Retinal pigment epithelial cell (primary cell): ENCODE data around the gene PPM1M.

Experiments
- DNase-seq: peaks from one replicate; pipeline ENCODE4 v3.0.0-alpha.2; 2010; ENCODE audit warnings: low read depth
- H3K4me3 ChIP-seq: 2 replicates; pipeline ENCODE4 v1.5.1; 2011; ENCODE audit warnings: mild to moderate bottlenecking, low read length, control low read depth, moderate library complexity
- TF ChIP-seq, protein P1 (sequence below): conservative IDR thresholded peaks from 2 replicates; pipeline ENCODE4 v1.5.1; 2011; ENCODE audit warnings: low read depth, low read length, control low read depth, inconsistent platforms

The PPM1M gene

DNA sequence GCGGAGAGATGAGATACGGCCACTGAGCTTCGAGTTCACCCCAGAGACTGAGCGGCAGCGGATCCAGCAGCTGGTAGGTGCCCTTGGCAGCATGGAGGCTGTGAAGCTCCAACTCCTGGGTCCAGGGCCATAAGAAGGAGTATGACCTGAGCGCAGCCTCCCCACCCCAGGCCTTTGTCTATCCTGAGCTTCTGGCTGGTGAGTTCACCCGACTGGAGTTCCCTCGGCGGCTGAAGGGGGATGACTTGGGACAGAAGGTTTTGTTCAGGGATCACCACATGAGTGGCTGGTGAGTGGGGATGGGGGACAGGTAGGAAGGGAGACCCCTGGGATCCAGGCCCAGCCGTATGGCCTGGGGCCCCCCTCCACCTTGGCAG lies 2.6 kb downstream of the PPM1M start:
- TF ChIP-seq, protein P1, sequence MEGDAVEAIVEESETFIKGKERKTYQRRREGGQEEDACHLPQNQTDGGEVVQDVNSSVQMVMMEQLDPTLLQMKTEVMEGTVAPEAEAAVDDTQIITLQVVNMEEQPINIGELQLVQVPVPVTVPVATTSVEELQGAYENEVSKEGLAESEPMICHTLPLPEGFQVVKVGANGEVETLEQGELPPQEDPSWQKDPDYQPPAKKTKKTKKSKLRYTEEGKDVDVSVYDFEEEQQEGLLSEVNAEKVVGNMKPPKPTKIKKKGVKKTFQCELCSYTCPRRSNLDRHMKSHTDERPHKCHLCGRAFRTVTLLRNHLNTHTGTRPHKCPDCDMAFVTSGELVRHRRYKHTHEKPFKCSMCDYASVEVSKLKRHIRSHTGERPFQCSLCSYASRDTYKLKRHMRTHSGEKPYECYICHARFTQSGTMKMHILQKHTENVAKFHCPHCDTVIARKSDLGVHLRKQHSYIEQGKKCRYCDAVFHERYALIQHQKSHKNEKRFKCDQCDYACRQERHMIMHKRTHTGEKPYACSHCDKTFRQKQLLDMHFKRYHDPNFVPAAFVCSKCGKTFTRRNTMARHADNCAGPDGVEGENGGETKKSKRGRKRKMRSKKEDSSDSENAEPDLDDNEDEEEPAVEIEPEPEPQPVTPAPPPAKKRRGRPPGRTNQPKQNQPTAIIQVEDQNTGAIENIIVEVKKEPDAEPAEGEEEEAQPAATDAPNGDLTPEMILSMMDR: no peak
- H3K4me3 ChIP-seq: no peak overlapping the region
- no peak for DNase-seq

DNA sequence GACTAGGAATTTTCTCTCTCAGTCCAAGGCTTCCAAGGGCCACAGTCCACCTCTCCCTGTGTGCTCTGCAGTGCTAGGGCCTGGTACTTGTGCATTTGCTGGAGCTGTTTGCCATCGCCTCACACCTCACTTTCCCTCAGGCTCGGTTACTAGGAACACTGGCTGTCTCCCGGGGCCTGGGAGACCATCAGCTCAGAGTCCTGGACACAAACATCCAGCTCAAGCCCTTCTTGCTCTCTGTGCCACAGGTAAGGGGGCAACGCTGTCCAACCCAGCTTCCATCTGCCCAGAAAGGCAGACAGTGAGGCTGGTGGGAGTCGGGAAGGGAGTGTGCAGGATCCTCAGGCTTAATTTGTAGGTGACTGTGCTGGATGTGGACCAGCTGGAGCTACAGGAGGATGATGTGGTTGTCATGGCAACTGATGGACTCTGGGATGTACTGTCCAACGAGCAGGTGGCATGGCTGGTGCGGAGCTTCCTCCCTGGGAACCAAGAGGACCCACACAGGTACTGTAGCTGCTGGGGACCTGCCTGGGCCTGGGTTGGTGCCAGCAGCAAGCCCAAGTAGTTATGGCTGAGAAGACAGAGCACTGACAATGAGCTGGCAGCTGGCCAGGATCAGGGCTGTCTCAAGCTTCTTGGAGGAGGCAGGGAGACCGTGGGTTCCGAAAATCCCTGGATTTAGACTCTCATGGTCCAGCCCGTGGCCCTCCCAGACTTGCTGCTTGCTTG lies 3.4 kb downstream of the PPM1M start:
- TF ChIP-seq, protein P1: no peak
- no peak for DNase-seq
- H3K4me3 ChIP-seq: no peak overlapping the region

DNA sequence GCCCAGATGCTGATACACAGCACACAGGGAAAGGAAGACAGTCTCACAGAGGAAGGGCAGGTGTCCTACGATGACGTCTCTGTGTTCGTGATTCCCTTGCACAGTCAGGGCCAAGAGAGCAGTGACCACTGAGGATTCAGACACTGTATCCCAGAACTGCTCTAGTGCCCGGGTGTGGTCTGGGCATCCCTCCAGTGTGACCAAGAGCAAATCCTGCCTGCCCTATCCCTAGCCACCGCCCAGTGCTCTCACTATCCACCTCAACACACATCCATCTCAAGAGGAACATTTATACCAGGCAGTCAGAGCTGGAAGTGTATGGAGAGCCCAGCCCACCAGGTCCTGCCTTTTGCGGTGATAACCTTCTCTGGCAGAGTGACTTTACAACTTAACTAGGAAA lies 4.1 kb downstream of the PPM1M start:
- no peak for DNase-seq
- TF ChIP-seq, protein P1: no peak
- H3K4me3 ChIP-seq: no peak overlapping the region

DNA sequence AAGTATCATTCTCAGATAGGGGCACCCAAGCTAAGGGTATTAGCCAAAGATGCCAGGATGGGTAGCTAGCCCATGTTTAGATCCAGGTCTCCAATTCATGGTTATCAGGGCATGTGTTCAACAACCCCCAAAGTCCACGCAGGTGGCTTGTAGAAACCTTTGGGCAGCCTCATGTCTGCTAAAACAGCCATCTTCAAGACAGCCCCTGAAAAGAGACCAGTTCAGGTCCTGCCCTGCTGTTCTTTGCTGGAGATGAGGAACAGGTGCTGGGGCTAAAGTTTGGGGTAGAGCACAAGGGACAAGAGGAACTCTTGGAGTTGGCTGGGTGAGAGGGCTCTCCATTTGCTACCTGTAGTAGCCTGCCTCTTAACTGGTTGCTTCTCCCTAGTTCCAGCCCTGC lies 4.6 kb downstream of the PPM1M start:
- TF ChIP-seq, protein P1: no peak
- no peak for DNase-seq
- H3K4me3 ChIP-seq: no peak overlapping the region

DNA sequence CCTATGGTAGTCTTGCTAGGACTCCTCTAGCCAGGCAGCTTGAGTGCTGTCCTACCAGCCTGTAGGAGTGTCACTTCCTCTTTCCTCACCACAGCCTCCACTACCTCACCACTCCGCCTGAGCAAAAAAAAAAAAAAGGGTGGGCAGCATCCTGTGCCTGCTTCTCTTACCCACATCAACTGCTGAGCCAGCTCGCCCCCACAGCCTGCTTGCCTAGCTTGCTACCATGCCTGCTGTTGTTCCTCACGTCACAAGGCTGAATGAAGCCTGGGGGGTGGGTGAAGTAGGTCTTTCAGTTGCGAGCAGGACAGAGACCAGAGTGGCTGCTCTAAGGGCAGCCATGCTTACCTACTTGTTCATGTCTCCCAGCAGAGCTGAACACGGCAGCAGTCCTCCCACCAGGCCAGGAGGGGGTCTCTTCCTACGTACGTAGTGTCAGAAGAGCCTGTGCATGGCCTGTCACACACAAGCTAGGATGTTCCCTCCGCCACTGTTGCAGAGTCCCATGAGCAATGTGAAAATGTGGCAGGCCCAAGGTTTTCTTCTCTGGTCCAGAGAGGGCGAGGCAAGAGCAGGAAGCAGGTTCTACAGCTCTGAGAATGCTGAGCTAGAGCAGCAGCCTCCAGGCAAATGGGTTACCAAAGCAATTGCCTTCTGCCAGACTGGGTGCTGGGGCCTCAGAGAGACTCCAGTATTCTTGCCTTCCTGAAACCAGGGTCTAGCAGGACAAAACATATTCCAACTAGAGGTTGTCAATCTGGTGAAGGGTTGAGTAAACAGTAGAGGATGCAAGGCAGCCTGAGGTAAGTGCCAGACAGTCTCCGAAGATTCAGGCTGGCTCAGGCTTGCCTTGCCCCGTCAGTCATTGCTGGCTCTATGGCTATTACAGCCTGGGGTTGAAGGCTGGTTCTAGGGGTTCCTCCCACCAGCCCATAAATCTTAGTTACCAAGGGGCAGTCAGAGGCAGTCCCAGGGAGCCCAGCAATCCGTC lies 8.1 kb downstream of the PPM1M start:
- TF ChIP-seq, protein P1: no peak
- no peak overlapping the region for H3K4me3 ChIP-seq
- no peak for DNase-seq

DNA sequence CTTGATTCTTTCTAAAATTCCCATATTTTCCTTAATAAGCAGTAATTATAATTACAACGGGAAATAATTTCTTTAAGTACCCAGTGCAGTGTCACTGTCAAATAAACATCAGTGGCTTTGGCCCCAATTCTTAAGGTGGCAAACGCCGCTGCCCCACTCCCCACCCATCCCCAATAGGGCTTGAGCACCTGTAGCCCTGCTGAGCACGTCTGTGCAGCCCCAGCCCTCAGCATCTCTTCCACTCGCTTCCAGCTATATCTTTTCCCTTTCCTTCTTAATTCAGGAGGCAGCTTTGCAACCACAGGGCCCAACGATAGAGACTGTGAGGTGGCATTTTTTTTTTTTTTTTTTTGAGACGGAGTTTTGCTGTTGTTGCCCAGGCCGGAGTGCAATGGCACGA lies 9.0 kb downstream of the PPM1M start:
- no peak overlapping the region for H3K4me3 ChIP-seq
- TF ChIP-seq, protein P1: no peak
- DNase-seq: no peak
